Gastroesophageal sphincter (tissue), 4 donors: Measurements from ENCODE around the gene GCHFR. TPM values are rescaled to one million over a fixed set of nuclear protein-coding genes. Genes with fewer than 3 reads are reported as not detected.

Experiments used
- ATAC-seq: fragments of 150-250 bp; one replicate; pipeline ENCODE4 v1.9.1; 2016; ENCODE audit warnings: mild to moderate bottlenecking, moderate library complexity
- H3K27ac ChIP-seq, 4 donors: fragments of 200-600 bp; sonication (generic) in 3 of 4; 1 replicate in 3 of 4; 2 replicates in 1 of 4; pipeline ENCODE4 v1.5.1; 2016 to 2019
- H3K27me3 ChIP-seq: fragments of 200-600 bp; sonication (generic); one replicate; pipeline ENCODE4 v1.5.1; 2019
- H3K36me3 ChIP-seq, 2 donors: fragments of 200-600 bp; sonication (generic); one replicate each; pipeline ENCODE4 v1.5.1; 2019; ENCODE audit warnings: control low read depth in 1 of 2
- H3K4me1 ChIP-seq, 3 donors: fragments of 200-600 bp; sonication (generic); 1 replicate in 2 of 3; 2 replicates in 1 of 3; pipeline ENCODE4 v1.5.1; 2016 to 2019; ENCODE audit warnings: control low read depth in 2 of 3
- H3K4me3 ChIP-seq, 2 donors: fragments of 200-600 bp; sonication (generic); one replicate each; pipeline ENCODE4 v1.5.1; 2019; ENCODE audit warnings: mild to moderate bottlenecking in 1 of 2, moderate library complexity in 1 of 2
- H3K9me3 ChIP-seq, 3 donors: fragments of 200-600 bp; sonication (generic); one replicate each; pipeline ENCODE4 v1.5.1; 2017 to 2019; ENCODE audit warnings: control low read depth in 2 of 3
- EP300 ChIP-seq: sonication (generic); formaldehyde crosslinking; IDR thresholded peaks from one replicate; pipeline ENCODE4 v1.6.1; 2017; ENCODE audit warnings: antibody characterized with exemption, mild to moderate bottlenecking
- POLR2A ChIP-seq, 2 donors: fragments of 450-650 bp; IDR thresholded peaks; one replicate each; pipeline ENCODE4 v1.6.1; 2017; ENCODE audit warnings: antibody characterized with exemption in 2 of 2, mild to moderate bottlenecking in 2 of 2, moderate library complexity in 1 of 2
- WGBS, 2 donors: methylation state at CpG; one replicate each; pipeline ENCODE4 v1.1.5; 2018; ENCODE audit warnings: low coverage in 1 of 2; 5-methylcytosine and 5-hydroxymethylcytosine counted together
- small RNA-seq, 4 donors: library from RNA; depleted of rRNA; stranded (forward); fragments of <200 nt; gene quantifications; one replicate each; pipeline ENCODE3, GENCODE V24; 2016
- total RNA-seq, 4 donors: library from RNA; depleted of rRNA; stranded (reverse); fragments of >200 nt; gene quantifications; one replicate each; pipeline ENCODE4 v1.1.0, GENCODE V29; 2016

Gene GCHFR
- total RNA-seq, 4 donors from 2014 or later, result 5.8 to 12.1 (median 6.9) TPM

GRCh38 chr15:40815042-40815698, 51.3 kb downstream of the GCHFR start:
- Histone ChIP-seq H3K4me3 (no peak overlapping the region), H3K27ac (no peak overlapping the region), H3K36me3 (peaks cover 0 to 45% of the 10 kb centered on the region in 2 donors), H3K4me1 (no peaks in the 10 kb centered on the region), H3K27me3 (no peaks in the 10 kb centered on the region), H3K9me3 (no peaks in the 10 kb centered on the region)
- 48 to 100% methylated on average over 2 to 3 of the region's 4 CpGs for WGBS, 2 donors
- no peak for TF ChIP-seq POLR2A (IDR thresholded peaks at IDR 0.05)
- no peak for TF ChIP-seq EP300
- no peak for ATAC-seq

Small RNA genes within 50 kb of the gene (small RNA-seq; reads per million reads assigned to genes)
- 0 reads per million in 4 donors for gene SUMO2P15

Other genes starting within 250 kb of the GCHFR start
- gene CCDC32, start 199.0 kb upstream of the GCHFR start, total RNA-seq, result 10 to 100 TPM; 16.2 to 45.8 (median 34.0) TPM
- 10 to 100 TPM in 1 of 4 donors, 1 to 10 TPM in 3; 7.2 to 11.6 (median 8.7) TPM for gene RPUSD2, start 194.8 kb upstream of the GCHFR start, total RNA-seq
- gene KNL1, start 169.8 kb upstream of the GCHFR start, total RNA-seq, result under 1 TPM; 0.23 to 0.89 (median 0.57) TPM
- 1 to 10 TPM in 1 of 4 donors, not detected in 3; 3.0 TPM for gene RAD51, start 68.9 kb upstream of the GCHFR start, total RNA-seq
- 10 to 100 TPM; 24.2 to 37.2 (median 32.8) TPM for gene RMDN3, start 8.8 kb upstream of the GCHFR start, total RNA-seq
- gene C15orf62, start 5.9 kb downstream of the GCHFR start, total RNA-seq, result under 1 TPM; 0.16 to 0.42 (median 0.31) TPM
- 10 to 100 TPM; 13.3 to 25.5 (median 19.7) TPM for gene ZFYVE19, start 43.0 kb downstream of the GCHFR start, total RNA-seq
- gene DNAJC17, start 43.4 kb downstream of the GCHFR start, total RNA-seq, result 10 to 100 TPM in 3 of 4 donors, 1 to 10 TPM in 1; 7.8 to 20.5 (median 17.8) TPM
- gene PPP1R14D, start 64.6 kb downstream of the GCHFR start, total RNA-seq, result not detected
- gene SPINT1, start 80.0 kb downstream of the GCHFR start, total RNA-seq, result 10 to 100 TPM in 1 of 4 donors, 1 to 10 TPM in 3; 2.0 to 29.8 (median 2.8) TPM
- 1 to 10 TPM in 1 of 4 donors, not detected in 3; 7.0 TPM for gene RHOV, start 110.2 kb downstream of the GCHFR start, total RNA-seq
- gene VPS18, start 130.4 kb downstream of the GCHFR start, total RNA-seq, result 10 to 100 TPM; 24.6 to 36.3 (median 29.9) TPM
- 1 to 10 TPM; 1.9 to 9.7 (median 6.4) TPM for gene DLL4, start 165.3 kb downstream of the GCHFR start, total RNA-seq
- 1 to 10 TPM in 3 of 4 donors, under 1 TPM in 1; 0.54 to 1.8 (median 1.5) TPM for gene CHAC1, start 189.4 kb downstream of the GCHFR start, total RNA-seq